GM12878 (cell line): ENCODE results near the gene PRKAG2. TPM values are rescaled to one million over a fixed set of nuclear protein-coding genes. Genes with fewer than 3 reads are reported as not detected.

Experiments
- ATAC-seq: fragments of 200-7000 bp; cut with Tn5 transposase; 3 replicates; pipeline ENCODE4 v1.9.1; 2020; ENCODE audit warnings: mild to moderate bottlenecking, moderate library complexity
- BruUV-seq: library from RNA; stranded (reverse); fragments of 400-500 nt; replicated peaks from 2 replicates; lab custom pipeline; 2021; lab: Mats Ljungman, UMichigan
- CTCF ChIA-PET: fragments of 300-600 bp; sonication (Branson Sonifier 250); formaldehyde crosslinking; extraction: SDS; loops from one replicate; lab custom pipeline; 2021; ENCODE audit warnings: inconsistent platforms; lab: Yijun Ruan, JAX
- POLR2A ChIA-PET: fragments of 350-600 bp; formaldehyde crosslinking; extraction: SDS; loops from one replicate; lab custom pipeline; 2021; ENCODE audit warnings: inconsistent platforms; lab: Charles Lee
- RAD21 ChIA-PET: fragments of 300-600 bp; sonication (Branson Sonifier 250); formaldehyde crosslinking; loops from one replicate; lab custom pipeline; 2023; ENCODE audit warnings: antibody characterized with exemption; ENCODE audit not compliant: unreplicated experiment; lab: Charles Lee
- SMC1A ChIA-PET: fragments of 300-600 bp; sonication (Branson Sonifier 250); formaldehyde crosslinking; loops from one replicate; lab custom pipeline; 2023; ENCODE audit not compliant: unreplicated experiment, uncharacterized antibody; lab: Charles Lee
- DNase-seq: peaks from one replicate; pipeline ENCODE4 v3.0.0-alpha.2; 2011; ENCODE audit warnings: low read depth, low spot score
- FAIRE-seq: peaks from 3 replicates; lab custom pipeline; 2011; peaks lifted over from hg19 to GRCh38; lab: Jason Lieb, UNC
- H2AFZ ChIP-seq: 2 replicates; pipeline ENCODE4 v1.6.0; 2011; ENCODE audit warnings: low read depth, low read length, control low read depth; ENCODE audit not compliant: control insufficient read depth
- H3K27ac ChIP-seq: 2 replicates; pipeline ENCODE4 v1.5.1; 2011; ENCODE audit warnings: control low read depth; ENCODE audit not compliant: control insufficient read depth, insufficient read depth
- H3K27me3 ChIP-seq, 2 experiments: replicated peaks in 1 of 2; 2 replicates each; pipeline versions ENCODE4 v1.6.0 to v1.6.1; 2011; ENCODE audit warnings: low read length in 1 of 2; ENCODE audit not compliant: control insufficient read depth in 2 of 2, insufficient read depth in 2 of 2
- H3K36me3 ChIP-seq, 2 experiments: 2 replicates each; pipeline ENCODE4 v1.5.1; 2011; ENCODE audit warnings: low read length in 1 of 2; ENCODE audit not compliant: control insufficient read depth in 2 of 2, insufficient read depth in 2 of 2
- H3K4me1 ChIP-seq: 2 replicates; pipeline ENCODE4 v1.6.1; 2011; ENCODE audit warnings: mild to moderate bottlenecking, low read length, moderate library complexity, mixed read lengths; ENCODE audit not compliant: control insufficient read depth, insufficient read depth
- H3K4me2 ChIP-seq: 2 replicates; pipeline ENCODE4 v1.6.0; 2011; ENCODE audit warnings: control low read depth; ENCODE audit not compliant: control insufficient read depth, insufficient read depth
- H3K4me3 ChIP-seq: fragments of 200-600 bp; sonication (generic); 2 replicates; pipeline ENCODE4 v1.5.1; 2016
- H3K79me2 ChIP-seq: 2 replicates; pipeline ENCODE4 v1.6.0; 2011; ENCODE audit warnings: low read length; ENCODE audit not compliant: control insufficient read depth, insufficient read depth
- H3K9ac ChIP-seq: 2 replicates; pipeline ENCODE4 v1.8.0; 2011; ENCODE audit warnings: low read length, control low read depth, mixed read lengths; ENCODE audit not compliant: control insufficient read depth, insufficient read depth
- H3K9me3 ChIP-seq: replicated peaks from 3 replicates; pipeline ENCODE4 v1.5.1; 2011; ENCODE audit warnings: mild to moderate bottlenecking, low read length; ENCODE audit not compliant: control insufficient read depth, insufficient read depth
- H4K20me1 ChIP-seq: 2 replicates; pipeline ENCODE4 v1.6.0; 2011; ENCODE audit not compliant: control insufficient read depth, insufficient read depth
- ASH2L ChIP-seq: fragments of 300-600, 200-600 bp; sonication (generic); IDR thresholded peaks from 2 replicates; pipeline ENCODE4 v1.6.1; 2017; ENCODE audit warnings: low read depth, mild to moderate bottlenecking, borderline replicate concordance
- CBX5 ChIP-seq: sonication (generic); IDR thresholded peaks from 2 replicates; pipeline ENCODE4 v1.6.1; 2016; ENCODE audit warnings: low read depth, moderate library complexity, mild to moderate bottlenecking, inconsistent platforms
- E4F1 ChIP-seq: fragments of 450-650 bp; IDR thresholded peaks from 2 replicates; pipeline ENCODE4 v1.6.1; 2018; ENCODE audit warnings: borderline replicate concordance, mild to moderate bottlenecking; ENCODE audit not compliant: partially characterized antibody
- GATAD2B ChIP-seq: fragments of 450-650 bp; conservative IDR thresholded peaks from 2 replicates; pipeline ENCODE4 v1.6.1; 2017; ENCODE audit warnings: low read depth, mild to moderate bottlenecking, moderate library complexity
- NR2C2 ChIP-seq: IDR thresholded peaks from 2 replicates; pipeline ENCODE4 v1.6.1; 2011; ENCODE audit warnings: borderline replicate concordance, low read depth; ENCODE audit not compliant: control insufficient read depth, insufficient read length
- PBX3 ChIP-seq: IDR thresholded peaks from 2 replicates; pipeline ENCODE4 v1.6.1; 2011; ENCODE audit warnings: mild to moderate bottlenecking, low read depth, low read length, moderate library complexity; ENCODE audit not compliant: insufficient replicate concordance
- PML ChIP-seq: IDR thresholded peaks from 2 replicates; pipeline ENCODE4 v1.6.1; 2012; ENCODE audit warnings: low read length, inconsistent platforms
- ZBTB4 ChIP-seq: fragments of 450-650 bp; formaldehyde crosslinking; IDR thresholded peaks from 2 replicates; pipeline ENCODE4 v1.4.0; 2022; ENCODE audit warnings: mild to moderate bottlenecking, moderate library complexity
- ZZZ3 ChIP-seq: IDR thresholded peaks from 2 replicates; pipeline ENCODE4 v1.6.1; 2011; ENCODE audit warnings: low read depth; ENCODE audit not compliant: control insufficient read depth, insufficient read length
- WGBS: methylation state at CpG from one replicate; pipeline ENCODE4 v1.1.6; 2016; ENCODE audit warnings: low lambda C conversion rate; ENCODE audit not compliant: insufficient replicate concordance, insufficient coverage; ENCODE audit errors: missing lambda C conversion rate; 5-methylcytosine and 5-hydroxymethylcytosine counted together
- in situ Hi-C: fragments of 300-500 bp; cut with MboI; formaldehyde crosslinking; loops from 9 replicates; pipeline ENCODE4 v1.14.3; 2018; ENCODE audit warnings: mixed read lengths
- intact Hi-C: fragments of 100-400 bp; cut with micrococcal nuclease; formaldehyde crosslinking; loops from one replicate; pipeline ENCODE4 v1.14.2; 2022; ENCODE audit not compliant: unreplicated experiment
- polyA plus RNA-seq, 11 experiments: library from polyadenylated mRNA; depleted of rRNA in 4 of 11; unstranded in 6 of 11; stranded (reverse) in 5 of 11; fragments of >200 nt; fragmentation: Nextera tagmentation in 4 of 11; fragmentation: Illumina TruSeq in 1 of 11; extraction: Ambion mirVana in 4 of 11; extraction: Trizol in 1 of 11; gene quantifications; 1 replicate in 1 of 11; 2 replicates in 10 of 11; pipeline versions ENCODE4 v1.2.1 to v1.2.3, GENCODE V29; 2011 to 2016; ENCODE audit warnings: inconsistent platforms in 2 of 11, missing spikeins in 2 of 11, low read depth in 1 of 11
- total RNA-seq, 4 experiments: library from RNA; depleted of rRNA in 3 of 4; stranded (reverse); fragments of >200 nt in 3 of 4; fragmentation: Illumina TruSeq in 1 of 4; extraction: Trizol in 1 of 4; gene quantifications; 2 replicates each; pipeline versions ENCODE4 v1.2.1 to v1.2.3, GENCODE V29; 2013 to 2021

Gene PRKAG2
- total and polyA plus RNA-seq, 10 of the 15 experiments (the other 5 are each of a cell fraction or from before 2014, with no cell fraction given) = 3.4 to 8.9 (median 6.8) TPM

GRCh38 chr7:151883857-151884256 lies 6.9 kb upstream of the PRKAG2 start:
- no peak for TF ChIP-seq GATAD2B
- no peak for TF ChIP-seq NR2C2
- TF ChIP-seq ASH2L = no peak
- no peak for TF ChIP-seq PBX3
- no peak for TF ChIP-seq ZBTB4 (CRISPR knock-in tag)
- TF ChIP-seq ZZZ3 = no peak
- TF ChIP-seq E4F1 = no peak
- no peak for TF ChIP-seq CBX5
- TF ChIP-seq PML = no peak
- H3K4me3 ChIP-seq = no peak overlapping the region
- H4K20me1 ChIP-seq = no peaks in the 10 kb centered on the region
- RAD21 ChIA-PET = no interaction called here
- POLR2A ChIA-PET = no interaction called here
- ATAC-seq = no peak
- no TSS peak for BruUV-seq
- no peaks in the 10 kb centered on the region for H3K4me1 ChIP-seq
- in situ Hi-C loops (no loop called here), intact Hi-C loops (no loop called here)
- H2AFZ ChIP-seq = no peak overlapping the region
- SMC1A ChIA-PET = interaction anchor here (0.6 kb wide), 1 partner anchor 118 kb away, joined by 4 read pairs; no protein-coding TSS in a partner anchor
- no peaks in the 10 kb centered on the region for H3K9me3 ChIP-seq
- 94% methylated on average over 3 of the region's 3 CpGs for WGBS
- H3K9ac ChIP-seq = no peak overlapping the region
- DNase-seq = no peak
- no peaks in the 10 kb centered on the region for H3K79me2 ChIP-seq
- no peak overlapping the region for H3K27ac ChIP-seq
- no peak overlapping the region for H3K4me2 ChIP-seq
- H3K27me3 ChIP-seq = peaks cover 2 to 4% of the 10 kb centered on the region in 2 experiments
- FAIRE-seq = no peak
- no peaks in the 10 kb centered on the region for H3K36me3 ChIP-seq
- CTCF ChIA-PET = interaction anchor here (0.6 kb wide), 1 partner anchor 128 kb away, joined by 3 read pairs; no protein-coding TSS in a partner anchor
